Measurements from ENCODE around the gene FRYL. TPM values are rescaled to one million over a fixed set of nuclear protein-coding genes. Genes with fewer than 3 reads are reported as not detected.

The FRYL gene
- total RNA-seq, 4 donors from 2014 or later: 46.0 to 66.5 (median 55.8) TPM

DNA sequence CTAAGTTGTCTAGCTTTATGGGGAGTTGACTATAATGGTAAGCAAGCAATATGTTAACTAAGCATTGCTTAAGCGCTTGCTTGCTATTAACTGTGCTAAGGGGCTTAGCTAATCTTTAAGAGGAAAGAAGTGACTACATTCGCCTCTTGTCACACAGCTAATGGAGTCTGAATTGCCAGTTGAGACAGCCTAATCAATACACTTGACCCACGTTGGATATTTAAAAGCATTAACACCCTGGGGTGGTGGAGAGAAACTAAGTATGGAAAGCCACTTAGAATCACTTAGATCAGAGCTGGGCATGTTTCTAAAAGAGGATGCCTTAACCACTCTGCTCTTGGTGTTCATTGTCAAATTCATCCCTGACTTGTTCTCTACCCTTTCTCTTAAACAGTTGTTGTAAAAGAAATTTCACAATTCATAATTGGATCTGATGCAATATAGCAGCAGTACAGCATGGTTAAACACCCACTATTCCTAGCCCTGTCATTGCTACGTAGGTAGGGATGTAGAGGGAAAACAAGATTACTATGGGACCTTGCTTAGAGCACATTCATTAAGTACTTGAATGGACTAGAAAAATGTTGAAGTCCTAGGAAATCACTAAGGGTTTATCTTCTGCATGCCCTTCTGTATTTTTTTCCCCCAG is 286.5 kb downstream of the FRYL start:
- TF ChIP-seq CTCF (IDR thresholded peaks at IDR 0.05) (no peak), POLR2A (IDR thresholded peaks at IDR 0.05; ENCODE audit: low read depth) (no peak), POLR2AphosphoS5 (IDR thresholded peaks at IDR 0.05) (no peak), EP300 (IDR thresholded peaks at IDR 0.05) (no peak)
- intact Hi-C loops (cut with DNase I): no loop called here
- H3K36me3 ChIP-seq: peaks cover 0 to 10% (median 3%) of the 10 kb centered on the region in 4 donors
- WGBS: 75% methylated on average over 4 of the region's 4 CpGs
- peaks cover 0 to 22% (median 19%) of the 10 kb centered on the region in 4 donors for H3K4me1 ChIP-seq
- H3K27ac ChIP-seq (replicated peaks in 1 of 4): no peak overlapping the region
- H3K27me3 ChIP-seq: peaks cover 0 to 35% (median 29%) of the 10 kb centered on the region in 4 donors
- no peak overlapping the region for H3K4me3 ChIP-seq
- DNase-seq (ENCODE audit: extremely low spot score): no peak
- no peaks in the 10 kb centered on the region for H3K9me3 ChIP-seq

- Histone ChIP-seq H3K4me3 (peak overlapping the region in 1 of 4 donors; percentile 49), H3K27ac (replicated peaks in 1 of 4) (no peak overlapping the region), H3K9me3 (no peaks in the 10 kb centered on the region), H3K4me1 (peaks cover 0 to 22% (median 19%) of the 10 kb centered on the region in 4 donors), H3K27me3 (peaks cover 0 to 54% (median 33%) of the 10 kb centered on the region in 4 donors), H3K36me3 (no peaks in the 10 kb centered on the region)
- intact Hi-C loops (cut with DNase I): no loop called here
- TF ChIP-seq POLR2AphosphoS5 (IDR thresholded peaks at IDR 0.05) (no peak), CTCF (IDR thresholded peaks at IDR 0.05) (no peak), EP300 (IDR thresholded peaks at IDR 0.05) (no peak), POLR2A (IDR thresholded peaks at IDR 0.05; ENCODE audit: low read depth) (no peak)
- 68% methylated on average over 23 of the region's 23 CpGs for WGBS
- no peak for DNase-seq (ENCODE audit: extremely low spot score)
Measured at GRCh38 chr4:48491514-48492176, 288.4 kb downstream of the FRYL start.

GRCh38 chr4:48490680-48491513 is 289.2 kb downstream of the FRYL start:
- Histone ChIP-seq H3K27ac (replicated peaks in 1 of 4) (no peak overlapping the region), H3K27me3 (peaks cover 0 to 60% (median 33%) of the 10 kb centered on the region in 4 donors), H3K4me1 (peaks cover 0 to 22% (median 19%) of the 10 kb centered on the region in 4 donors), H3K36me3 (no peaks in the 10 kb centered on the region), H3K9me3 (no peaks in the 10 kb centered on the region), H3K4me3 (peak overlapping the region; percentile 46 to 56 (median 49))
- no peak for DNase-seq (ENCODE audit: extremely low spot score)
- intact Hi-C loops (cut with DNase I): no loop called here
- 30% methylated on average over 24 of the region's 104 CpGs for WGBS
- TF ChIP-seq CTCF (IDR thresholded peaks at IDR 0.05): no peak
- TF ChIP-seq POLR2AphosphoS5 (IDR thresholded peaks at IDR 0.05): no peak
- TF ChIP-seq POLR2A (IDR thresholded peaks at IDR 0.05; ENCODE audit: low read depth): no peak
- TF ChIP-seq EP300 (IDR thresholded peaks at IDR 0.05): no peak

DNA sequence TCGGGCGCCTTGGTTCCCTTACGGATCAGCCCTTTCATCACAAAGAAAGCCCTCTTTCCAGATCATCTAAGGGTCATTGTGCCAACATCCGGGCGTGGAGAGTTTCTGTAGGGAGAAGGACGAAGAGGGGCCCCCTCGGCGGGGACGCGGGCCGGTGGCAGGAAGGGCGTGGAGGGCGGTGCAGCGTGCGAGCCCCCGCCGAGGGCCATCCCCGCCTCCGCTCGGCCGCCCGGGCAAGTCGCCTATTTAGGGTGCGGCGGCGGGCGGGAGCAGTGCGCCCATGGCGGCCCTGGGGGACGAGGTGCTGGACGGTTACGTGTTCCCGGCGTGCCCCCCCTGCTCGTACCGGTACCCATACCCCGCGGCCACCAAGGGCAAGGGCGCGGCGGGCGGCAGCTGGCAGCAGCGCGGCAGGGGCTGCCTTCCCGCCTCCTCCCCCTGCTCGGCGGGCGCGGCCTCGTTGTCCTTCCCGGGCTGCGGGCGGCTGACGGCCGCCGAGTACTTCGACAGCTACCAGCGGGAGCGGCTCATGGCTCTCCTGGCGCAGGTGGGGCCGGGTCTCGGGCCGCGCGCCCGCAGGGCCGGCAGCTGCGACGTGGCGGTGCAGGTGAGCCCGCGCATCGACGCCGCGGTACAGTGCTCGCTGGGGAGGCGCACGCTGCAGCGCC is 289.9 kb downstream of the FRYL start, which contains the start of gene ZAR1:
Gene ZAR1, plus strand, starts transcription at position 241 of the 668 bp plus-strand sequence. Its CDS starts 40 bp downstream, at position 281.
- TF ChIP-seq POLR2AphosphoS5 (IDR thresholded peaks at IDR 0.05) (no peak), POLR2A (IDR thresholded peaks at IDR 0.05; ENCODE audit: low read depth) (no peak), CTCF (IDR thresholded peaks at IDR 0.05) (no peak), EP300 (IDR thresholded peaks at IDR 0.05) (no peak)
- no peak within 1 kb of the TSS for H3K27ac ChIP-seq (replicated peaks in 1 of 4)
- H3K36me3 ChIP-seq: no peaks in the 10 kb centered on the region
- peak within 1 kb of the TSS; percentile 46 to 56 (median 49) for H3K4me3 ChIP-seq
- H3K9me3 ChIP-seq: no peaks in the 10 kb centered on the region
- H3K27me3 ChIP-seq: peaks cover 0 to 68% (median 37%) of the 10 kb centered on the region in 4 donors
- no peak for DNase-seq (ENCODE audit: extremely low spot score)
- H3K4me1 ChIP-seq: peaks cover 0 to 22% (median 19%) of the 10 kb centered on the region in 4 donors
- WGBS: 1% methylated on average over 10 of the region's 80 CpGs
- intact Hi-C loops (cut with DNase I): no loop called here
